Esophagus squamous epithelium (tissue), 4 donors: ENCODE results near the gene SVOP.

ENCODE experiments used
- CTCF ChIP-seq, 6 experiments: fragments of 450-650 bp in 4 of 6; fragments of 200-600 bp in 2 of 6; sonication (generic) in 2 of 6; IDR thresholded peaks; one replicate each; pipeline ENCODE4 v1.5.1; 2016 to 2019; ENCODE audit warnings: antibody characterized with exemption in 6 of 6, mild to moderate bottlenecking in 4 of 6, moderate library complexity in 4 of 6
- POLR2A ChIP-seq, 4 donors: fragments of 450-650 bp; IDR thresholded peaks; one replicate each; pipeline ENCODE4 v1.6.1; 2017; ENCODE audit warnings: antibody characterized with exemption in 4 of 4, mild to moderate bottlenecking in 4 of 4, moderate library complexity in 3 of 4

- no peak for TF ChIP-seq CTCF (IDR thresholded peaks at IDR 0.05)
- no peak for TF ChIP-seq POLR2A (IDR thresholded peaks at IDR 0.05)
Observed at GRCh38 chr12:109044241-109044640, 23.4 kb upstream of the SVOP start.
